GM20000 (cell line): ENCODE measurements around the gene CORT.
"Not testable (repeated sequence)": the region's sequence is repeated elsewhere in the genome, so short reads cannot be mapped to it uniquely, and the experiment has no call there.

Source experiments
- DNase-seq: peaks from one replicate; pipeline ENCODE4 v3.0.0; 2012; ENCODE audit warnings: low spot score
- CTCF ChIP-seq: IDR thresholded peaks from 2 replicates; pipeline ENCODE4 v1.5.1; 2012; ENCODE audit warnings: mild to moderate bottlenecking, control low read depth; ENCODE audit errors: extremely low read depth, missing control alignments

Gene CORT

GRCh38 chr1:10456048-10456447 is 6.2 kb downstream of the CORT start:
- no peak for TF ChIP-seq CTCF
- DNase-seq, result no peak

GRCh38 chr1:10456661-10457060 is 6.8 kb downstream of the CORT start:
- TF ChIP-seq CTCF, result no peak
- no peak for DNase-seq

GRCh38 chr1:10457462-10457861 is 7.6 kb downstream of the CORT start:
- not testable (repeated sequence) for DNase-seq

- TF ChIP-seq CTCF, result no peak
- DNase-seq, result no peak
Measured at GRCh38 chr1:10457875-10458274, 8.0 kb downstream of the CORT start.

- no peak for DNase-seq
- no peak for TF ChIP-seq CTCF
Measured at GRCh38 chr1:10459184-10459583, 9.4 kb downstream of the CORT start.

- no peak for TF ChIP-seq CTCF
- no peak for DNase-seq
Measured at GRCh38 chr1:10467078-10467477, 17.2 kb downstream of the CORT start.

- no peak for DNase-seq
- no peak for TF ChIP-seq CTCF
Measured at GRCh38 chr1:10470043-10470442, 20.2 kb downstream of the CORT start.

GRCh38 chr1:10471411-10472219 is 21.8 kb downstream of the CORT start:
- DNase-seq, result no peak
- no peak for TF ChIP-seq CTCF
